AG10803 (cell line): ENCODE measurements around the gene PUSL1.

Experiments
- DNase-seq: peaks from one replicate; pipeline ENCODE4 v3.0.0; 2010; ENCODE audit warnings: low read depth
- H3K4me3 ChIP-seq: 2 replicates; pipeline ENCODE4 v1.5.1; 2011; ENCODE audit warnings: mild to moderate bottlenecking, low read length, control low read depth
- CTCF ChIP-seq: conservative IDR thresholded peaks from 2 replicates; pipeline ENCODE4 v1.5.1; 2011; ENCODE audit warnings: mild to moderate bottlenecking, low read length, control low read depth, inconsistent platforms

Gene PUSL1

DNA sequence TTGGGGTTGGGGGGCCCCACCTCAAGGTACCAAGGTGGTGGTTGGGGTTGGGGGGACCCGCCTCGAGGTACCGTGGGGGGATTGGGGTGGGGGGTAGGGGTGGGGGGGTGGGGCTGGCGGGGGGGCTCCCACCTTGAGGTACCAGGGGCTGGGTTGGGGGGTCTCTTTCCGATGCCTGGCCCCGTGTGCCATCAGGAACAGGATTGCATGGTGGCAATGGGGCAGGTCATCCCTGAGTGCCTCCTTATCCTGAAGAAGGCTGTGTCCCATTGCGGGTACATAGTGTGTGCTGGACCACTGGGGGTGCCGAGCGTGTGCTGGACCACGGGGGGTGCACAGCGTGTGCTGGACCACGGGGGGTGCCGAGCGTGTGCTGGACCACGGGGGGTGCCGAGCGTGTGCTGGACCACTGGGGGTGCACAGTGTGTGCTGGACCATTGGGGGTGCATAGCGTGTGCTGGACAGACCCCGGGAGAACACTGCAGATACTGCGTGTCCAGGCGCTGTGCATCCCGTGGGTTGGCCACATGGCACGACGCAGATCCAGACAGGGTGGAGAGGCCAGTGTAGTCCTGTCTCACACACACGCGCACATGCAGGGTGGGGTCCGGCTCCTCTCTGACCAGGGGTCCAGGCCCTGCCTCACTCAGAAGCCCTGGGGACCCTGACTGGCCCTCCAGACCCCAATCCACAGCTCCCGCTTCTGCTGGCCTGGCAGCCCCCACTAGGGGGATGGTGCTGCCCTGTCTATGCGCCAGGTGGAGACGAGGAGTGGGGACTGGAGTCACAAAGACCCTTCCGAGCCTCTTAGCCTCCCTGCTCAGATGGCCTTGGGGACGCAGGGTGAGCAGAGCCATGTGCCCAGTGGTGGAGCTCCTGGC lies 23.9 kb upstream of the PUSL1 start:
- DNase-seq, result no peak
- H3K4me3 ChIP-seq, result no peak overlapping the region
- no peak for TF ChIP-seq CTCF

- TF ChIP-seq CTCF, result no peak
- DNase-seq, result no peak
- H3K4me3 ChIP-seq, result no peak overlapping the region
Observed at GRCh38 chr1:1285102-1285571, 23.3 kb upstream of the PUSL1 start.

GRCh38 chr1:1285611-1286311 lies 22.6 kb upstream of the PUSL1 start:
- H3K4me3 ChIP-seq, result no peak overlapping the region
- no peak for TF ChIP-seq CTCF
- no peak for DNase-seq

GRCh38 chr1:1286313-1287261 lies 21.8 kb upstream of the PUSL1 start:
- no peak for TF ChIP-seq CTCF
- H3K4me3 ChIP-seq, result no peak overlapping the region
- no peak for DNase-seq

- no peak for DNase-seq
- no peak for TF ChIP-seq CTCF
Observed at GRCh38 chr1:1287288-1288110, 20.9 kb upstream of the PUSL1 start.

DNA sequence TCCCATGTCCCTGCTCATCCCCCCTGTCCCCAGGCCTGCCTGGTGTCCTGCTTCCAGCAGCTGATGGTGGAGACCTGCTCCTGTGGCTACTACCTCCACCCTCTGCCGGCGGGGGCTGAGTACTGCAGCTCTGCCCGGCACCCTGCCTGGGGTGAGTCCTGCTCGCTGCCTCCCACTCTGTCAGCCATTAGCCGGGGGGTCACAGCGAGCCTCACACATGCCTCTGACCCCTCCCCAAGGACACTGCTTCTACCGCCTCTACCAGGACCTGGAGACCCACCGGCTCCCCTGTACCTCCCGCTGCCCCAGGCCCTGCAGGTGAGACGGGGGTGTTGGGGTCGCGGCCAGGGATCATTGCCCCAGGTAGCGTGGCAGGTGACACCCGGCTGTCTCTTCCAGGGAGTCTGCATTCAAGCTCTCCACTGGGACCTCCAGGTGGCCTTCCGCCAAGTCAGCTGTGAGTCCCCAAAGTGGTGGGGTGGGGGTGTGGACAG lies 18.1 kb upstream of the PUSL1 start:
- DNase-seq, result peak; percentile 51
- H3K4me3 ChIP-seq, result no peak overlapping the region

More at GRCh38 chr1:1287288-1288110, 20.9 kb upstream of the PUSL1 start:
- no peak overlapping the region for H3K4me3 ChIP-seq

More for the DNA sequence above, 18.1 kb upstream of the PUSL1 start:
- TF ChIP-seq CTCF, result peak; percentile 67
